Activated CD8-positive, alpha-beta memory T cell treated with anti-CD3 and anti-CD28 coated beads, Interleukin-2, amount 50 U/mL, for 4 hours (primary cell): ENCODE data around the gene CORIN.

ENCODE experiments used
- DNase-seq: peaks from one replicate; pipeline ENCODE4 v3.0.0-alpha.2; 2020

CORIN gene

GRCh38 chr4:47837908-47838294, at the start of gene CORIN:
CORIN (minus strand) TSS chr4:47838067; CDS start chr4:47837949, 118 bp downstream.
- DNase-seq = no peak

GRCh38 chr4:47882228-47882627, 44.4 kb upstream of the CORIN start:
- no peak for DNase-seq

- no peak for DNase-seq
Observed at GRCh38 chr4:47879458-47879857, 41.6 kb upstream of the CORIN start.

GRCh38 chr4:47876784-47877546, 39.1 kb upstream of the CORIN start:
- no peak for DNase-seq

GRCh38 chr4:47876310-47876709, 38.4 kb upstream of the CORIN start:
- no peak for DNase-seq

GRCh38 chr4:47873877-47874541, 36.1 kb upstream of the CORIN start:
- DNase-seq = no peak

GRCh38 chr4:47863486-47863885, 25.6 kb upstream of the CORIN start:
- no peak for DNase-seq

- DNase-seq = no peak
Observed at GRCh38 chr4:47862297-47862696, 24.4 kb upstream of the CORIN start.

- DNase-seq = no peak
Observed at GRCh38 chr4:47860305-47860704, 22.4 kb upstream of the CORIN start.

- no peak for DNase-seq
Observed at GRCh38 chr4:47858006-47858405, 20.1 kb upstream of the CORIN start.

- no peak for DNase-seq
Observed at GRCh38 chr4:47856713-47857112, 18.8 kb upstream of the CORIN start.

- DNase-seq = no peak
Observed at GRCh38 chr4:47855350-47855749, 17.5 kb upstream of the CORIN start.

GRCh38 chr4:47852136-47852535, 14.3 kb upstream of the CORIN start:
- DNase-seq = no peak

GRCh38 chr4:47849466-47849865, 11.6 kb upstream of the CORIN start:
- no peak for DNase-seq

- DNase-seq = no peak
Observed at GRCh38 chr4:47848041-47848440, 10.2 kb upstream of the CORIN start.

GRCh38 chr4:47842985-47843384, 5.1 kb upstream of the CORIN start:
- no peak for DNase-seq

- DNase-seq = no peak
Observed at GRCh38 chr4:47840291-47840690, 2.4 kb upstream of the CORIN start.

- no peak for DNase-seq
Observed at GRCh38 chr4:47839259-47839658, 1.4 kb upstream of the CORIN start.

- DNase-seq = no peak
Observed at GRCh38 chr4:47838445-47838844, 578 bp upstream of the CORIN start.

GRCh38 chr4:47837094-47837907, 566 bp downstream of the CORIN start:
- DNase-seq = peak; percentile 36

GRCh38 chr4:47836641-47837093, 1.2 kb downstream of the CORIN start:
- DNase-seq = peak; percentile 44

- DNase-seq = no peak
Observed at GRCh38 chr4:47835494-47835893, 2.4 kb downstream of the CORIN start.

- DNase-seq = no peak
Observed at GRCh38 chr4:47831026-47831679, 6.7 kb downstream of the CORIN start.
